OCI-LY3 (cell line): Measurements from ENCODE around the gene MRPS2.

Experiments used
- H2AFZ ChIP-seq: fragments of 200-600, 300-600 bp; shearing (Covaris generic); 2 replicates; pipeline ENCODE4 v1.6.0; 2014; ENCODE audit warnings: antibody characterized with exemption, low read depth, low read length
- H3K27ac ChIP-seq: fragments of 200-600, 300-600 bp; sonication (generic); 2 replicates; pipeline ENCODE4 v1.5.1; 2014; ENCODE audit warnings: mild to moderate bottlenecking, low read length, moderate library complexity, mixed read lengths
- H3K27me3 ChIP-seq: fragments of 200-600, 300-600 bp; sonication (generic); 2 replicates; pipeline ENCODE4 v1.6.1; 2014; ENCODE audit warnings: low read depth, low read length, mixed read lengths
- H3K36me3 ChIP-seq: fragments of 200-600, 300-600 bp; sonication (generic); replicated peaks from 2 replicates; pipeline ENCODE3; 2014; ENCODE audit warnings: low read depth, low read length, mixed read lengths
- H3K4me1 ChIP-seq: fragments of 300-600, 200-600 bp; sonication (generic); 2 replicates; pipeline ENCODE4 v1.6.1; 2014; ENCODE audit warnings: low read length, mixed read lengths
- H3K4me2 ChIP-seq: fragments of 200-600, 300-600 bp; sonication (generic); 2 replicates; pipeline ENCODE4 v1.6.1; 2014; ENCODE audit warnings: low read length, mixed read lengths
- H3K4me3 ChIP-seq: fragments of 300-600, 200-600 bp; sonication (generic); 2 replicates; pipeline ENCODE4 v1.5.1; 2014; ENCODE audit warnings: antibody characterized with exemption, mild to moderate bottlenecking, low read length, moderate library complexity
- H3K79me2 ChIP-seq: fragments of 300-600, 200-600 bp; shearing (Covaris generic); 2 replicates; pipeline ENCODE4 v1.6.1; 2014; ENCODE audit warnings: mild to moderate bottlenecking, low read length, mixed read lengths
- H3K9ac ChIP-seq: fragments of 300-600, 200-600 bp; shearing (Covaris generic); 2 replicates; pipeline ENCODE4 v1.6.0; 2014; ENCODE audit warnings: mild to moderate bottlenecking, low read length, moderate library complexity
- H3K9me3 ChIP-seq: fragments of 200-600, 300-600 bp; shearing (Covaris generic); 2 replicates; pipeline ENCODE4 v1.6.1; 2014; ENCODE audit warnings: low read length, mixed read lengths; ENCODE audit not compliant: insufficient read depth
- H4K20me1 ChIP-seq: fragments of 200-600, 300-600 bp; sonication (generic); 2 replicates; pipeline ENCODE4 v1.6.1; 2016; ENCODE audit warnings: low read length, mixed read lengths; ENCODE audit not compliant: insufficient read depth
- CTCF ChIP-seq: fragments of 200-600, 300-600 bp; sonication (generic); IDR thresholded peaks from 2 replicates; pipeline ENCODE4 v1.5.1; 2014; ENCODE audit warnings: antibody characterized with exemption, low read length, low read depth
- EZH2phosphoT487 ChIP-seq: fragments of 200-600 bp; shearing (Covaris generic); IDR thresholded peaks from 2 replicates; pipeline ENCODE4 v1.6.1; 2018; ENCODE audit warnings: antibody characterized with exemption, mixed run types, low read depth

MRPS2 gene

GRCh38 chr9:135478829-135479468 is 21.5 kb upstream of the MRPS2 start:
- Histone ChIP-seq H2AFZ (peak overlapping the region; percentile 69; the same call in 1 of the 2 replicates), H3K4me3 (peak overlapping the region; percentile 80), H4K20me1 (no peaks in the 10 kb centered on the region), H3K9ac (peak overlapping the region; percentile 27; the same call in 1 of the 2 replicates), H3K36me3 (no peaks in the 10 kb centered on the region), H3K4me1 (peaks cover 7% of the 10 kb centered on the region; the same call in 1 of the 2 replicates), H3K27me3 (peaks cover 8% of the 10 kb centered on the region), H3K9me3 (no peaks in the 10 kb centered on the region), H3K4me2 (peak overlapping the region; percentile 84), H3K27ac (no peak overlapping the region), H3K79me2 (no peaks in the 10 kb centered on the region)
- TF ChIP-seq CTCF: peak; percentile 17
- TF ChIP-seq EZH2phosphoT487: no peak

- Histone ChIP-seq H3K4me3 (peak within 1 kb of the TSS; percentile 96), H3K9me3 (no peaks in the 10 kb centered on the region), H3K36me3 (no peaks in the 10 kb centered on the region), H2AFZ (peak within 1 kb of the TSS; percentile 69; the same call in 1 of the 2 replicates), H3K4me1 (peaks cover 7% of the 10 kb centered on the region; the same call in 1 of the 2 replicates), H3K27me3 (peaks cover 6% of the 10 kb centered on the region; the same call in 1 of the 2 replicates), H3K27ac (no peak within 1 kb of the TSS), H3K9ac (peak within 1 kb of the TSS; percentile 69), H3K4me2 (peak within 1 kb of the TSS; percentile 97), H3K79me2 (no peaks in the 10 kb centered on the region), H4K20me1 (no peaks in the 10 kb centered on the region)
- no peak for TF ChIP-seq CTCF
- no peak for TF ChIP-seq EZH2phosphoT487
Measured at GRCh38 chr9:135479469-135480052, 20.9 kb upstream of the MRPS2 start, which contains the start of gene PPP1R26. TSS of gene PPP1R26 (plus strand) at chr9:135479782. CDS start at chr9:135484511, 4,729 bp downstream.

- Histone ChIP-seq H3K27me3 (peaks cover 6% of the 10 kb centered on the region; the same call in 1 of the 2 replicates), H3K4me2 (peak overlapping the region; percentile 97), H2AFZ (peak overlapping the region; percentile 34; the same call in 1 of the 2 replicates), H4K20me1 (no peaks in the 10 kb centered on the region), H3K4me1 (peaks cover 7% of the 10 kb centered on the region; the same call in 1 of the 2 replicates), H3K27ac (no peak overlapping the region), H3K9me3 (no peaks in the 10 kb centered on the region), H3K79me2 (no peaks in the 10 kb centered on the region), H3K9ac (peak overlapping the region; percentile 69), H3K4me3 (peak overlapping the region; percentile 96), H3K36me3 (no peaks in the 10 kb centered on the region)
- TF ChIP-seq EZH2phosphoT487 (no peak), CTCF (no peak)
Measured at GRCh38 chr9:135480071-135480939, 20.2 kb upstream of the MRPS2 start.
